Upper lobe of left lung (tissue), 6 donors: ENCODE measurements around the gene CEP95. TPM values are rescaled to one million over a fixed set of nuclear protein-coding genes. Genes with fewer than 3 reads are reported as not detected.

Source experiments
- ATAC-seq, 2 donors: fragments of 200-7000 bp; cut with Tn5 transposase; one replicate each; pipeline ENCODE4 v1.9.1; 2022; ENCODE audit warnings: mild to moderate bottlenecking in 2 of 2, moderate library complexity in 2 of 2; ENCODE audit not compliant: low FRiP score in 2 of 2
- DNase-seq, 2 donors: peaks; one replicate each; pipeline ENCODE4 v3.0.0-alpha.2; 2019 to 2020
- H3K27ac ChIP-seq, 4 donors: fragments of 200-600 bp; sonication (generic); one replicate each; pipeline ENCODE4 v1.5.1; 2016 to 2019
- H3K27me3 ChIP-seq, 4 donors: fragments of 200-600 bp; sonication (generic); one replicate each; pipeline ENCODE4 v1.5.1; 2017 to 2019
- H3K36me3 ChIP-seq, 4 donors: fragments of 200-600 bp; sonication (generic); one replicate each; pipeline ENCODE4 v1.5.1; 2016 to 2019
- H3K4me1 ChIP-seq, 4 donors: fragments of 200-600 bp; sonication (generic); one replicate each; pipeline ENCODE4 v1.5.1; 2018 to 2019
- H3K4me3 ChIP-seq, 4 donors: fragments of 200-600 bp; sonication (generic); one replicate each; pipeline ENCODE4 v1.5.1; 2017 to 2019; ENCODE audit warnings: mild to moderate bottlenecking in 2 of 4, moderate library complexity in 1 of 4
- H3K9me3 ChIP-seq, 4 donors: fragments of 200-600 bp; sonication (generic); one replicate each; pipeline ENCODE4 v1.5.1; 2018 to 2019
- CTCF ChIP-seq, 6 experiments: fragments of 450-650 bp in 4 of 6; fragments of 200-600 bp in 2 of 6; sonication (generic) in 2 of 6; IDR thresholded peaks; one replicate each; pipeline ENCODE4 v1.5.1; 2016 to 2019; ENCODE audit warnings: antibody characterized with exemption in 6 of 6
- EP300 ChIP-seq, 4 donors: sonication (generic); formaldehyde crosslinking; IDR thresholded peaks; one replicate each; pipeline ENCODE4 v1.5.1; 2017; ENCODE audit warnings: antibody characterized with exemption in 4 of 4, control low read depth in 2 of 4
- POLR2A ChIP-seq, 4 donors: fragments of 450-650 bp; IDR thresholded peaks; one replicate each; pipeline ENCODE4 v1.5.1; 2016 to 2017; ENCODE audit warnings: antibody characterized with exemption in 4 of 4, mild to moderate bottlenecking in 2 of 4
- POLR2AphosphoS5 ChIP-seq, 2 donors: sonication (generic); formaldehyde crosslinking; IDR thresholded peaks; one replicate each; pipeline ENCODE4 v1.5.1; 2017; ENCODE audit warnings: antibody characterized with exemption in 2 of 2
- WGBS, 2 donors: methylation state at CpG; one replicate each; pipeline ENCODE4 v1.1.5; 2017 to 2018; 5-methylcytosine and 5-hydroxymethylcytosine counted together
- total RNA-seq, 6 donors: library from RNA; depleted of rRNA in 4 of 6; stranded (reverse); fragments of >200 nt in 4 of 6; gene quantifications; one replicate each; pipeline versions ENCODE4 v1.1.0 to v1.2.1, GENCODE V29; 2016 to 2021
- donor health status: DM: no; HTN: no; CAD: no; lungs with moderate emphysema.
- donor health status: DM: no; HTN: yes; CAD: no; lungs with severe emphysema.

Gene CEP95
- total RNA-seq, 6 donors from 2014 or later: 24.3 to 168 (median 35.7) TPM

- DNase-seq: no peak
- Histone ChIP-seq H3K4me3 (no peak overlapping the region), H3K27ac (no peak overlapping the region), H3K9me3 (no peaks in the 10 kb centered on the region), H3K4me1 (no peaks in the 10 kb centered on the region), H3K36me3 (peaks cover 7 to 54% (median 19%) of the 10 kb centered on the region in 4 donors), H3K27me3 (no peaks in the 10 kb centered on the region)
- no peak for ATAC-seq
- TF ChIP-seq CTCF (IDR thresholded peaks at IDR 0.05) (no peak), POLR2AphosphoS5 (IDR thresholded peaks at IDR 0.05) (no peak), POLR2A (IDR thresholded peaks at IDR 0.05) (no peak)
- WGBS, 2 donors: 98 to 100% methylated on average over 2 of the region's 2 CpGs
Observed at GRCh38 chr17:64488301-64488700, 18.5 kb upstream of the CEP95 start.

GRCh38 chr17:64491034-64491860 lies 15.5 kb upstream of the CEP95 start:
- Histone ChIP-seq H3K36me3 (peaks cover 0 to 34% (median 9%) of the 10 kb centered on the region in 4 donors), H3K27me3 (no peaks in the 10 kb centered on the region), H3K27ac (no peak overlapping the region), H3K4me3 (no peak overlapping the region), H3K9me3 (no peaks in the 10 kb centered on the region), H3K4me1 (peaks cover 17 to 23% (median 19%) of the 10 kb centered on the region in 4 donors)
- 85 to 87% methylated on average over 13 of the region's 13 CpGs for WGBS, 2 donors
- peak; percentile 75 to 77 for ATAC-seq
- DNase-seq: peak in 1 of 2 donors; percentile 50
- TF ChIP-seq CTCF (IDR thresholded peaks at IDR 0.05) (peak; percentile 41 to 62 (median 48)), POLR2AphosphoS5 (IDR thresholded peaks at IDR 0.05) (no peak), EP300 (IDR thresholded peaks at IDR 0.05) (no peak)

GRCh38 chr17:64491994-64492393 lies 14.8 kb upstream of the CEP95 start:
- no peak for DNase-seq
- 86 to 87% methylated on average over 3 of the region's 3 CpGs for WGBS, 2 donors
- ATAC-seq: no peak
- H3K4me1 ChIP-seq: peaks cover 17 to 23% (median 20%) of the 10 kb centered on the region in 4 donors
- H3K27me3 ChIP-seq: no peaks in the 10 kb centered on the region
- H3K9me3 ChIP-seq: no peaks in the 10 kb centered on the region
- no peak overlapping the region for H3K27ac ChIP-seq
- H3K4me3 ChIP-seq: no peak overlapping the region
- H3K36me3 ChIP-seq: peaks cover 0 to 34% (median 9%) of the 10 kb centered on the region in 4 donors
- TF ChIP-seq POLR2A (IDR thresholded peaks at IDR 0.05) (no peak), EP300 (IDR thresholded peaks at IDR 0.05) (no peak), CTCF (IDR thresholded peaks at IDR 0.05) (no peak), POLR2AphosphoS5 (IDR thresholded peaks at IDR 0.05) (no peak)

- WGBS, 2 donors: 76 to 77% methylated on average over 6 of the region's 6 CpGs
- DNase-seq: no peak
- TF ChIP-seq CTCF (IDR thresholded peaks at IDR 0.05) (peak; percentile 31 to 53 (median 42)), POLR2AphosphoS5 (IDR thresholded peaks at IDR 0.05) (no peak)
Observed at GRCh38 chr17:64492481-64493109, 14.2 kb upstream of the CEP95 start.

More at GRCh38 chr17:64492481-64493109, 14.2 kb upstream of the CEP95 start:
- Histone ChIP-seq H3K4me1 (peaks cover 22 to 29% (median 25%) of the 10 kb centered on the region in 4 donors), H3K27me3 (no peaks in the 10 kb centered on the region), H3K27ac (no peak overlapping the region), H3K4me3 (no peak overlapping the region), H3K36me3 (peaks cover 0 to 37% (median 9%) of the 10 kb centered on the region in 4 donors), H3K9me3 (no peaks in the 10 kb centered on the region)
- no peak for ATAC-seq
